Stimulated activated CD4-positive, alpha-beta T cell treated with anti-CD3 and anti-CD28 coated beads, Interleukin-1b, Interleukin-23, amount 100 ng/mL, for 24 hours (primary cell): Measurements from ENCODE around the gene NT5C.

Source experiments
- DNase-seq, 4 experiments: peaks; one replicate each; pipeline ENCODE4 v3.0.0-alpha.2; 2020; ENCODE audit warnings: low read depth in 4 of 4, low spot score in 1 of 4

Gene NT5C

GRCh38 chr17:75094871-75095399, 36.6 kb downstream of the NT5C start:
- no peak for DNase-seq

GRCh38 chr17:75093548-75094158, 37.9 kb downstream of the NT5C start:
- no peak for DNase-seq

- DNase-seq: no peak
Observed at GRCh38 chr17:75091855-75092327, 39.7 kb downstream of the NT5C start.

GRCh38 chr17:75090871-75091854, 40.4 kb downstream of the NT5C start:
- DNase-seq: no peak

- DNase-seq: no peak
Observed at GRCh38 chr17:75088465-75089417, 42.8 kb downstream of the NT5C start.

- peak in 1 of 4 experiments; percentile 41 for DNase-seq
Observed at GRCh38 chr17:75087558-75088453, 43.7 kb downstream of the NT5C start, which contains the start of gene SLC16A5. Gene SLC16A5, plus strand, starts transcription at chr17:75087954. Its CDS starts 5,683 bp downstream, at chr17:75093637.

GRCh38 chr17:75087182-75087557, 44.4 kb downstream of the NT5C start:
- no peak for DNase-seq

GRCh38 chr17:75086496-75087181, 44.9 kb downstream of the NT5C start:
- DNase-seq: no peak

- no peak for DNase-seq
Observed at GRCh38 chr17:75084039-75084660, 47.4 kb downstream of the NT5C start.

- DNase-seq: no peak
Observed at GRCh38 chr17:75082683-75083082, 48.9 kb downstream of the NT5C start.

GRCh38 chr17:75081611-75082540, 49.7 kb downstream of the NT5C start:
- DNase-seq: no peak
